Psoas muscle (tissue), 8 donors: ENCODE measurements around the gene ATP5ME. TPM values are rescaled to one million over a fixed set of nuclear protein-coding genes. Genes with fewer than 3 reads are reported as not detected.

Experiments used
- ATAC-seq, 4 donors: fragments of 200-7000 bp; cut with Tn5 transposase; one replicate each; pipeline ENCODE4 v1.9.1; 2020; ENCODE audit warnings: moderate library complexity in 3 of 4, mild to moderate bottlenecking in 2 of 4
- DNase-seq, 2 donors: peaks; one replicate each; pipeline ENCODE4 v3.0.0-alpha.2; 2020
- H3K27ac ChIP-seq: fragments of 200-600 bp; one replicate; pipeline ENCODE4 v1.8.0; 2022
- H3K27me3 ChIP-seq, 3 donors: fragments of 200-600 bp in 1 of 3; one replicate each; pipeline versions ENCODE4 v1.6.1 to v1.8.0; 2013 to 2022; ENCODE audit warnings: low read length in 2 of 3, mild to moderate bottlenecking in 2 of 3, moderate library complexity in 1 of 3; ENCODE audit not compliant: insufficient read depth in 3 of 3
- H3K36me3 ChIP-seq, 2 donors: fragments of 200-600 bp in 1 of 2; one replicate each; pipeline versions ENCODE4 v1.6.1 to v1.8.0; 2013 to 2022; ENCODE audit warnings: low read depth in 1 of 2, mild to moderate bottlenecking in 1 of 2, moderate library complexity in 1 of 2; ENCODE audit not compliant: insufficient read depth in 1 of 2
- H3K4me1 ChIP-seq: fragments of 200-600 bp; one replicate; pipeline ENCODE4 v1.8.0; 2022
- H3K4me3 ChIP-seq: fragments of 200-600 bp; one replicate; pipeline ENCODE4 v1.8.0; 2022; ENCODE audit warnings: mild to moderate bottlenecking
- H3K9me3 ChIP-seq: fragments of 200-600 bp; one replicate; pipeline ENCODE4 v1.8.0; 2022
- CTCF ChIP-seq: fragments of 200-600 bp; IDR thresholded peaks from one replicate; pipeline ENCODE4 v1.8.0; 2022; ENCODE audit warnings: antibody characterized with exemption
- WGBS, 3 donors: extraction: QIAGEN DNeasy Blood & Tissue Kit; methylation state at CpG; one replicate each; pipeline versions ENCODE4 v1.1.6 to v1.1.7; 2013; 5-methylcytosine and 5-hydroxymethylcytosine counted together
- intact Hi-C, 2 donors: fragments of 100-400 bp; cut with DNase I; formaldehyde crosslinking; loops; one replicate each; pipeline versions ENCODE4 v1.11.0 to v1.14.2; 2022
- polyA plus RNA-seq, 3 donors: library from polyadenylated mRNA; stranded (reverse); fragments of 200-250 nt; gene quantifications; one replicate each; pipeline ENCODE4 v1.2.3, GENCODE V29; 2013
- total RNA-seq, 4 donors: library from RNA; stranded (reverse); fragmentation: NEBNext Ultra II Directional in 2 of 4; extraction: Animal tissue kit (Norgen Biotek cat#: 25700) in 2 of 4; gene quantifications; one replicate each; pipeline versions ENCODE4 v1.2.1 to v1.2.4, GENCODE V29; 2021 to 2023
- donor health status: healthy with polysubstance abuse.
- donor health status: DM: no; HTN: no; CAD: no; lungs with moderate emphysema.
- donor health status: Bipolar disorder and iron deficiency.
- donor health status: healthy.
- donor health status: DM: yes; HTN: yes; CAD: no.
- donor health status: DM: no; HTN: no; CAD: no.
- donor health status: DM: no; HTN: no; CAD: no.
- donor health status: DM: yes; HTN: yes; CAD: no.

Gene ATP5ME
- total and polyA plus RNA-seq, 7 donors, result 358 to 712 (median 470) TPM

GRCh38 chr4:632196-632790, 41.8 kb downstream of the ATP5ME start:
- ATAC-seq, result no peak
- WGBS, 3 donors, result 93 to 94% (median 94%) methylated on average over 16 of the region's 16 CpGs
- peaks cover 0 to 24% (median 16%) of the 10 kb centered on the region in 3 donors for H3K27me3 ChIP-seq

GRCh38 chr4:630656-631055, 43.4 kb downstream of the ATP5ME start:
- peaks cover 0 to 16% (median 9%) of the 10 kb centered on the region in 3 donors for H3K27me3 ChIP-seq
- ATAC-seq (no peak), DNase-seq (no peak)
- H3K27ac ChIP-seq, result no peak overlapping the region
- no peak for TF ChIP-seq CTCF
- no peaks in the 10 kb centered on the region for H3K4me1 ChIP-seq
- no peak overlapping the region for H3K4me3 ChIP-seq
- no peaks in the 10 kb centered on the region for H3K36me3 ChIP-seq
- WGBS, 3 donors, result 31 to 41% (median 35%) methylated on average over 9 of the region's 9 CpGs
- H3K9me3 ChIP-seq, result no peaks in the 10 kb centered on the region
- intact Hi-C loops, result no loop called here

More at GRCh38 chr4:632196-632790, 41.8 kb downstream of the ATP5ME start:
- Histone ChIP-seq H3K27ac (no peak overlapping the region), H3K9me3 (no peaks in the 10 kb centered on the region), H3K36me3 (no peaks in the 10 kb centered on the region), H3K4me1 (no peaks in the 10 kb centered on the region), H3K4me3 (no peak overlapping the region)
- no peak for DNase-seq
- no peak for TF ChIP-seq CTCF
- intact Hi-C loops, result no loop called here

DNA sequence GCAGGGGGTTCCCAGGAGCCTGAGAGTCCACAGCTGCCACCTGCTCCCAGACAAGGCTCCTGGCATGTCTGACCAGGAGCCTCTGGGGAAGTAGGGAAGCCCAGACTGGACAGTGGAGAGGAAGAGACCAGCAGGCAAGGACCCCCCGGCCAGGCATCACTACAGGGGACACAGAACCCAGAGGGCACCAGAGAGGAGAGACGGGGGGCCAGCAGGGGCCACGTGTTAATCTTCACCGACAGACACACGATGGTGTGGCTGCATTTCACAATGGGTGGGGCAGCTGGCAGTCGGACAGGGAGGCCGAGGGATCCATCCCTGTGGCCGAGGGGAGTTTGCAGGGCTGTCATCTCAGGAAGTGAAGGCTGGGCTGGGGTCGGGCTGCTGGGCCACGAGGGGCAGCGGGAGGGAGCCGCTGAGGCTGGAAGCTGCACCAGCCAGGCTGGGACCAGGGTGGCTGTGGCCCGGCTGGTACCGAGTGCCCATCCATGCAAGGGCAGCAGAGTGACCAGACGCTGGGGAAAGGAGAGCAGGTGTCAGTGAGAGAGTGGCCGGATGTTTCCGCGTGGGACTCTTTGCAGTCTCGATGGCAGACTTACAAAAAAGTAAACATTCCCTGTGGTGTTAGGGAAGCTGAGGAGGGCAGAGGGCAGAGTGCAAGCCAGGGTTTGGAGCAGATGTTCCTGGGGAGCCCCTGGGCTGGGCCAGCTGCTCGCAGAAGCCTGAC, 44.0 kb downstream of the ATP5ME start:
- Histone ChIP-seq H3K4me3 (no peak overlapping the region), H3K27ac (no peak overlapping the region), H3K36me3 (no peaks in the 10 kb centered on the region), H3K9me3 (no peaks in the 10 kb centered on the region), H3K27me3 (peaks cover 0 to 19% (median 15%) of the 10 kb centered on the region in 3 donors), H3K4me1 (no peaks in the 10 kb centered on the region)
- TF ChIP-seq CTCF, result no peak
- 29 to 35% (median 32%) methylated on average over 20 of the region's 20 CpGs for WGBS, 3 donors
- DNase-seq (no peak), ATAC-seq (no peak)
- intact Hi-C loops, result no loop called here

GRCh38 chr4:629636-629914, 44.5 kb downstream of the ATP5ME start:
- Histone ChIP-seq H3K27ac (no peak overlapping the region), H3K9me3 (no peaks in the 10 kb centered on the region), H3K27me3 (peaks cover 0 to 19% (median 19%) of the 10 kb centered on the region in 3 donors), H3K4me3 (no peak overlapping the region), H3K4me1 (no peaks in the 10 kb centered on the region), H3K36me3 (no peaks in the 10 kb centered on the region)
- intact Hi-C loops, result no loop called here
- DNase-seq (no peak), ATAC-seq (no peak)
- WGBS, 3 donors, result 49 to 68% (median 50%) methylated on average over 8 to 9 of the region's 9 CpGs
- no peak for TF ChIP-seq CTCF
